ENCODE data around the gene CD93. TPM values are rescaled to one million over a fixed set of nuclear protein-coding genes. Genes with fewer than 3 reads are reported as not detected.

CD93 gene
- total RNA-seq, 6 donors from 2014 or later = 25.1 to 160 (median 68.8) TPM

GRCh38 chr20:23050076-23050838 is 35.9 kb downstream of the CD93 start:
- peak in 1 of 2 donors; percentile 10 for TF ChIP-seq POLR2AphosphoS5 (IDR thresholded peaks at IDR 0.05)
- no peak for TF ChIP-seq CTCF (IDR thresholded peaks at IDR 0.05)
- H3K4me1 ChIP-seq = peaks cover 32 to 49% (median 39%) of the 10 kb centered on the region in 4 donors
- H3K4me3 ChIP-seq = peak overlapping the region; percentile 36 to 69 (median 55)
- WGBS, 2 donors = 0 to 2% methylated on average over 15 to 43 of the region's 48 CpGs
- H3K27ac ChIP-seq = peak overlapping the region; percentile 85 to 89 (median 88)
- H3K9me3 ChIP-seq = no peaks in the 10 kb centered on the region
- peaks cover 0 to 2% (median 0%) of the 10 kb centered on the region in 4 donors for H3K27me3 ChIP-seq
- DNase-seq = peak; percentile 75 to 88
- peak; percentile 52 to 60 for ATAC-seq (ENCODE audit: low FRiP score in 2 of 2)
- H3K36me3 ChIP-seq = no peaks in the 10 kb centered on the region

- DNase-seq = peak; percentile 88 to 93
- Histone ChIP-seq H3K4me3 (peak within 1 kb of the TSS; percentile 36 to 69 (median 55)), H3K9me3 (no peaks in the 10 kb centered on the region), H3K36me3 (no peaks in the 10 kb centered on the region), H3K27ac (peak within 1 kb of the TSS; percentile 85 to 89 (median 88)), H3K27me3 (peaks cover 0 to 2% (median 0%) of the 10 kb centered on the region in 4 donors), H3K4me1 (peaks cover 34 to 49% (median 40%) of the 10 kb centered on the region in 4 donors)
- WGBS, 2 donors = 1% methylated on average over 18 to 35 of the region's 79 CpGs
- peak; percentile 76 to 81 for ATAC-seq (ENCODE audit: low FRiP score in 2 of 2)
- TF ChIP-seq POLR2A (IDR thresholded peaks at IDR 0.05) (peak in 3 of 4 donors; percentile 79 to 92 (median 88)), EP300 (IDR thresholded peaks at IDR 0.05) (peak in 3 of 4 donors; percentile 31 to 84 (median 82)), POLR2AphosphoS5 (IDR thresholded peaks at IDR 0.05) (peak; percentile 96 to 98), CTCF (IDR thresholded peaks at IDR 0.05) (peak in 1 of 6 experiments; percentile 12)
Observed at GRCh38 chr20:23049201-23050075, 36.7 kb downstream of the CD93 start, which contains the start of gene THBD. Gene THBD (minus strand): TSS chr20:23049672. CDS start chr20:23049504, 168 bp downstream.

- peak overlapping the region; percentile 11 to 69 (median 55) for H3K4me3 ChIP-seq
- peaks cover 0 to 2% (median 0%) of the 10 kb centered on the region in 4 donors for H3K27me3 ChIP-seq
- TF ChIP-seq POLR2AphosphoS5 (IDR thresholded peaks at IDR 0.05) (peak in 1 of 2 donors; percentile 57), POLR2A (IDR thresholded peaks at IDR 0.05) (peak in 2 of 4 donors; percentile 28 to 39), EP300 (IDR thresholded peaks at IDR 0.05) (no peak), CTCF (IDR thresholded peaks at IDR 0.05) (peak; percentile 61 to 94 (median 87))
- no peaks in the 10 kb centered on the region for H3K36me3 ChIP-seq
- DNase-seq = peak; percentile 85 to 93
- peak; percentile 60 to 68 for ATAC-seq (ENCODE audit: low FRiP score in 2 of 2)
- peak overlapping the region; percentile 85 to 89 (median 88) for H3K27ac ChIP-seq
- WGBS, 2 donors = 0 to 6% methylated on average over 5 to 40 of the region's 92 CpGs
- H3K9me3 ChIP-seq = no peaks in the 10 kb centered on the region
- H3K4me1 ChIP-seq = peaks cover 34 to 50% (median 42%) of the 10 kb centered on the region in 4 donors
Observed at GRCh38 chr20:23048283-23049200, 37.6 kb downstream of the CD93 start.

GRCh38 chr20:23047738-23048214 is 38.3 kb downstream of the CD93 start:
- peak overlapping the region; percentile 85 to 89 (median 88) for H3K27ac ChIP-seq
- H3K36me3 ChIP-seq = no peaks in the 10 kb centered on the region
- TF ChIP-seq CTCF (IDR thresholded peaks at IDR 0.05) (peak in 1 of 6 experiments; percentile 14), EP300 (IDR thresholded peaks at IDR 0.05) (no peak)
- peak; percentile 51 to 86 for DNase-seq
- ATAC-seq (ENCODE audit: low FRiP score in 2 of 2) = no peak
- H3K9me3 ChIP-seq = no peaks in the 10 kb centered on the region
- peak overlapping the region; percentile 11 to 69 (median 55) for H3K4me3 ChIP-seq
- WGBS, 2 donors = 9 to 23% methylated on average over 22 to 24 of the region's 47 CpGs
- peaks cover 0 to 2% (median 0%) of the 10 kb centered on the region in 4 donors for H3K27me3 ChIP-seq
- H3K4me1 ChIP-seq = peaks cover 34 to 54% (median 45%) of the 10 kb centered on the region in 4 donors

All from upper lobe of left lung (tissue), 6 donors.